COLO829 (cell line): ENCODE results near the gene OR51A7.
"Not testable (repeated sequence)": the region's sequence is repeated elsewhere in the genome, so short reads cannot be mapped to it uniquely, and the experiment has no call there.

ENCODE experiments used
- DNase-seq: peaks from one replicate; pipeline ENCODE4 v3.0.0; 2012; ENCODE audit warnings: low spot score

Gene OR51A7

GRCh38 chr11:4903484-4903883 lies at the start of gene OR51A7:
TSS of gene OR51A7 (plus strand) at chr11:4903783. CDS start at chr11:4907370, 3,587 bp downstream.
- DNase-seq: no peak

GRCh38 chr11:4854286-4854685 lies 49.3 kb upstream of the OR51A7 start:
- DNase-seq: not testable (repeated sequence)

- DNase-seq: no peak
These were observed 40.9 kb upstream of the OR51A7 start for GRCh38 chr11:4862447-4863236.

GRCh38 chr11:4863876-4864275 lies 39.7 kb upstream of the OR51A7 start:
- DNase-seq: no peak

GRCh38 chr11:4865855-4866254 lies 37.7 kb upstream of the OR51A7 start:
- no peak for DNase-seq

GRCh38 chr11:4881188-4881587 lies 22.4 kb upstream of the OR51A7 start:
- no peak for DNase-seq

GRCh38 chr11:4881860-4882500 lies 21.6 kb upstream of the OR51A7 start, which contains the start of gene OR51T1:
TSS of gene OR51T1 (plus strand) at chr11:4881900. CDS start at chr11:4881900, 0 bp downstream.
- no peak for DNase-seq

- no peak for DNase-seq
These were observed 21.0 kb upstream of the OR51A7 start for GRCh38 chr11:4882543-4882942.

- DNase-seq: no peak
These were observed 19.2 kb upstream of the OR51A7 start for GRCh38 chr11:4884361-4884760.

GRCh38 chr11:4886186-4886585 lies 17.4 kb upstream of the OR51A7 start:
- DNase-seq: no peak

- no peak for DNase-seq
These were observed 16.0 kb upstream of the OR51A7 start for GRCh38 chr11:4887591-4887990.

- no peak for DNase-seq
These were observed 13.3 kb upstream of the OR51A7 start for GRCh38 chr11:4890279-4890678.

- DNase-seq: peak; percentile 10
These were observed 11.5 kb upstream of the OR51A7 start for GRCh38 chr11:4891996-4892640.

- no peak for DNase-seq
These were observed 13.0 kb downstream of the OR51A7 start for GRCh38 chr11:4916581-4916980.

- no peak for DNase-seq
These were observed 15.7 kb downstream of the OR51A7 start, which contains the start of gene OR51G2 for GRCh38 chr11:4919250-4919649. TSS of gene OR51G2 (minus strand) at chr11:4919350. CDS start at chr11:4915663, 3,687 bp downstream.

GRCh38 chr11:4921796-4922195 lies 18.2 kb downstream of the OR51A7 start:
- no peak for DNase-seq

GRCh38 chr11:4922304-4922703 lies 18.7 kb downstream of the OR51A7 start:
- no peak for DNase-seq

- no peak for DNase-seq
These were observed 20.7 kb downstream of the OR51A7 start, which contains the start of gene OR51G1 for GRCh38 chr11:4924239-4924638. TSS of gene OR51G1 (minus strand) at chr11:4924339. CDS start at chr11:4924339, 0 bp downstream.

GRCh38 chr11:4926608-4927007 lies 23.0 kb downstream of the OR51A7 start:
- no peak for DNase-seq

- no peak for DNase-seq
These were observed 29.2 kb downstream of the OR51A7 start for GRCh38 chr11:4932751-4933150.

GRCh38 chr11:4936745-4937144 lies 33.2 kb downstream of the OR51A7 start:
- no peak for DNase-seq

GRCh38 chr11:4947505-4947904 lies 43.9 kb downstream of the OR51A7 start, which contains the start of gene OR51A4:
TSS of gene OR51A4 (minus strand) at chr11:4947605. CDS start at chr11:4947100, 505 bp downstream.
- no peak for DNase-seq

- not testable (repeated sequence) for DNase-seq
These were observed 52.0 kb downstream of the OR51A7 start, which contains the start of gene OR51A2 for GRCh38 chr11:4955613-4956012. TSS of gene OR51A2 (minus strand) at chr11:4955713. CDS start at chr11:4955713, 0 bp downstream.
